Stimulated activated CD8-positive, alpha-beta memory T cell treated with anti-CD3 and anti-CD28 coated beads, Interleukin-12 subunit alpha, Interleukin-12 subunit beta, amount 100 ng/mL, for 24 hours (primary cell): Measurements from ENCODE around the gene DNMT3L.
"Not testable (repeated sequence)": the region's sequence is repeated elsewhere in the genome, so short reads cannot be mapped to it uniquely, and the experiment has no call there.

Experiments
- DNase-seq: peaks from one replicate; pipeline ENCODE4 v3.0.0-alpha.2; 2020; ENCODE audit errors: extremely low read depth

DNMT3L gene

GRCh38 chr21:44249204-44250037, 12.3 kb downstream of the DNMT3L start:
- DNase-seq: not testable (repeated sequence)

GRCh38 chr21:44247904-44248303, 13.8 kb downstream of the DNMT3L start:
- DNase-seq: not testable (repeated sequence)

- DNase-seq: not testable (repeated sequence)
Observed at GRCh38 chr21:44243980-44244379, 17.7 kb downstream of the DNMT3L start.

- DNase-seq: not testable (repeated sequence)
Observed at GRCh38 chr21:44241281-44241680, 20.4 kb downstream of the DNMT3L start.

GRCh38 chr21:44240842-44241241, 20.9 kb downstream of the DNMT3L start, which contains the start of gene ICOSLG:
ICOSLG (minus strand) TSS chr21:44240943; CDS start chr21:44240817, 126 bp downstream.
- DNase-seq: not testable (repeated sequence)

- DNase-seq: not testable (repeated sequence)
Observed at GRCh38 chr21:44240353-44240752, 21.3 kb downstream of the DNMT3L start.

GRCh38 chr21:44229561-44229960, 32.1 kb downstream of the DNMT3L start:
- DNase-seq: not testable (repeated sequence)

GRCh38 chr21:44228109-44228508, 33.6 kb downstream of the DNMT3L start:
- DNase-seq: not testable (repeated sequence)

- not testable (repeated sequence) for DNase-seq
Observed at GRCh38 chr21:44227614-44228013, 34.1 kb downstream of the DNMT3L start.

GRCh38 chr21:44225605-44226004, 36.1 kb downstream of the DNMT3L start:
- DNase-seq: not testable (repeated sequence)

GRCh38 chr21:44223334-44223733, 38.4 kb downstream of the DNMT3L start:
- DNase-seq: not testable (repeated sequence)

GRCh38 chr21:44220674-44221073, 41.0 kb downstream of the DNMT3L start:
- DNase-seq: not testable (repeated sequence)

GRCh38 chr21:44218461-44218860, 43.2 kb downstream of the DNMT3L start:
- not testable (repeated sequence) for DNase-seq

GRCh38 chr21:44211978-44212377, 49.7 kb downstream of the DNMT3L start:
- DNase-seq: not testable (repeated sequence)

GRCh38 chr21:44211574-44211973, 50.1 kb downstream of the DNMT3L start:
- not testable (repeated sequence) for DNase-seq

- DNase-seq: not testable (repeated sequence)
Observed at GRCh38 chr21:44207860-44208646, 53.6 kb downstream of the DNMT3L start.

GRCh38 chr21:44206698-44207676, 54.7 kb downstream of the DNMT3L start:
- not testable (repeated sequence) for DNase-seq

- not testable (repeated sequence) for DNase-seq
Observed at GRCh38 chr21:44206187-44206586, 55.5 kb downstream of the DNMT3L start.

GRCh38 chr21:44202590-44203299, 59.0 kb downstream of the DNMT3L start:
- DNase-seq: not testable (repeated sequence)

- not testable (repeated sequence) for DNase-seq
Observed at GRCh38 chr21:44199997-44200396, 61.7 kb downstream of the DNMT3L start.
